HEK293 (cell line): ENCODE results near the gene ZNF749.

Experiments used
- CTCF ChIA-PET: fragments of 350-600 bp; formaldehyde crosslinking; extraction: SDS; loops from one replicate; lab custom pipeline; 2021; ENCODE audit warnings: antibody characterized with exemption; lab: Yijun Ruan, JAX
- POLR2A ChIA-PET: fragments of 300-600 bp; formaldehyde crosslinking; extraction: SDS; loops from one replicate; lab custom pipeline; 2020; ENCODE audit warnings: antibody characterized with exemption, inconsistent platforms; lab: Yijun Ruan, JAX
- H3K27ac ChIP-seq: fragments of 200-500 bp; sonication (Bioruptor generic); 2 replicates; pipeline ENCODE4 v1.5.1; 2014; ENCODE audit warnings: low read depth, low read length, control low read depth, inconsistent platforms; ENCODE audit errors: extremely low read depth
- H3K36me3 ChIP-seq, 2 experiments: fragments of 200-500 bp in 1 of 2; sonication (Bioruptor generic) in 1 of 2; 1 replicate in 1 of 2; 2 replicates in 1 of 2; pipeline ENCODE4 v1.5.1; 2014 to 2017; ENCODE audit warnings: inconsistent platforms in 2 of 2, low read length in 2 of 2; ENCODE audit not compliant: control insufficient read depth in 2 of 2, insufficient read depth in 1 of 2
- H3K4me1 ChIP-seq: fragments of 200-500 bp; sonication (Bioruptor generic); 2 replicates; pipeline ENCODE4 v1.5.1; 2014; ENCODE audit warnings: mild to moderate bottlenecking, low read length, inconsistent platforms; ENCODE audit not compliant: control insufficient read depth, insufficient read depth
- H3K4me3 ChIP-seq: 2 replicates; pipeline ENCODE4 v1.5.1; 2011; ENCODE audit warnings: low read depth, mild to moderate bottlenecking, control low read depth, low read length, moderate library complexity
- H3K9me3 ChIP-seq: fragments of 200-500 bp; sonication (Bioruptor generic); 2 replicates; pipeline ENCODE4 v1.5.1; 2014; ENCODE audit warnings: low read depth, low read length, inconsistent platforms; ENCODE audit not compliant: control insufficient read depth, insufficient read depth
- BCL11B ChIP-seq: fragments of 450-650 bp; formaldehyde crosslinking; IDR thresholded peaks from 2 replicates; pipeline ENCODE4 v1.5.1; 2016; ENCODE audit warnings: low read depth, missing biosample characterization, missing genetic modification characterization
- EGR2 ChIP-seq: fragments of 450-650 bp; formaldehyde crosslinking; IDR thresholded peaks from 2 replicates; pipeline ENCODE4 v1.5.1; 2016; ENCODE audit warnings: low read depth, missing biosample characterization, missing genetic modification characterization
- ELK4 ChIP-seq: IDR thresholded peaks from 2 replicates; pipeline ENCODE4 v1.6.1; 2011; ENCODE audit warnings: mild to moderate bottlenecking, low read depth, low read length, borderline replicate concordance
- GFI1B ChIP-seq: fragments of 450-650 bp; formaldehyde crosslinking; IDR thresholded peaks from 2 replicates; pipeline ENCODE4 v1.5.1; 2016; ENCODE audit warnings: missing biosample characterization, missing genetic modification characterization
- MEIS1 ChIP-seq: sonication (generic); formaldehyde crosslinking; IDR thresholded peaks from 2 replicates; pipeline ENCODE4 v1.8.1; 2022; ENCODE audit warnings: missing genetic modification reagents, mild to moderate bottlenecking, borderline replicate concordance
- ZBTB1 ChIP-seq: fragments of 450-650 bp; formaldehyde crosslinking; IDR thresholded peaks from 2 replicates; pipeline ENCODE4 v1.5.1; 2016; ENCODE audit warnings: missing biosample characterization, missing genetic modification characterization
- ZBTB10 ChIP-seq: fragments of 450-650 bp; formaldehyde crosslinking; IDR thresholded peaks from 2 replicates; pipeline ENCODE4 v1.5.1; 2016; ENCODE audit warnings: missing biosample characterization, missing genetic modification characterization
- ZBTB20 ChIP-seq: fragments of 450-650 bp; formaldehyde crosslinking; IDR thresholded peaks from 2 replicates; pipeline ENCODE4 v1.5.1; 2016; ENCODE audit warnings: missing biosample characterization, missing genetic modification characterization
- ZBTB21 ChIP-seq: fragments of 450-650 bp; formaldehyde crosslinking; IDR thresholded peaks from 2 replicates; pipeline ENCODE4 v1.5.1; 2017; ENCODE audit warnings: missing biosample characterization, missing genetic modification characterization
- ZFP69B ChIP-seq: fragments of 450-650 bp; formaldehyde crosslinking; IDR thresholded peaks from 2 replicates; pipeline ENCODE4 v1.5.1; 2016; ENCODE audit warnings: missing biosample characterization, missing genetic modification characterization
- ZNF112 ChIP-seq: fragments of 450-650 bp; formaldehyde crosslinking; IDR thresholded peaks from 2 replicates; pipeline ENCODE4 v1.5.0; 2017; ENCODE audit warnings: missing biosample characterization, missing genetic modification characterization
- ZNF184 ChIP-seq: fragments of 450-650 bp; IDR thresholded peaks from 2 replicates; pipeline ENCODE4 v1.5.1; 2018; ENCODE audit warnings: missing biosample characterization, mild to moderate bottlenecking, missing genetic modification characterization
- ZNF223 ChIP-seq: fragments of 450-650 bp; formaldehyde crosslinking; IDR thresholded peaks from 2 replicates; pipeline ENCODE4 v1.5.1; 2016; ENCODE audit warnings: missing biosample characterization, missing genetic modification characterization
- ZNF274 ChIP-seq, 2 experiments: fragments of 200-500 bp in 1 of 2; fragments of 450-650 bp in 1 of 2; sonication (Bioruptor generic) in 1 of 2; formaldehyde crosslinking in 1 of 2; IDR thresholded peaks; 2 replicates each; pipeline versions ENCODE4 v1.5.1 to v1.6.1; 2014 to 2016; ENCODE audit warnings: borderline replicate concordance in 1 of 2, inconsistent platforms in 1 of 2, low read length in 1 of 2, missing biosample characterization in 1 of 2, missing genetic modification characterization in 1 of 2
- ZNF37A ChIP-seq: fragments of 450-650 bp; IDR thresholded peaks from 2 replicates; pipeline ENCODE4 v1.5.1; 2018; ENCODE audit warnings: missing biosample characterization, missing genetic modification characterization
- ZNF423 ChIP-seq: fragments of 450-650 bp; formaldehyde crosslinking; IDR thresholded peaks from 2 replicates; pipeline ENCODE4 v1.5.1; 2016; ENCODE audit warnings: missing biosample characterization, missing genetic modification characterization
- ZNF549 ChIP-seq: fragments of 450-650 bp; IDR thresholded peaks from 2 replicates; pipeline ENCODE4 v1.5.1; 2018; ENCODE audit warnings: missing biosample characterization, missing genetic modification characterization, mild to moderate bottlenecking, inconsistent platforms, moderate library complexity
- ZNF571 ChIP-seq: fragments of 450-650 bp; formaldehyde crosslinking; IDR thresholded peaks from 2 replicates; pipeline ENCODE4 v1.5.0; 2017; ENCODE audit warnings: missing biosample characterization, missing genetic modification characterization
- ZNF621 ChIP-seq: fragments of 450-650 bp; formaldehyde crosslinking; IDR thresholded peaks from 2 replicates; pipeline ENCODE4 v1.5.1; 2017; ENCODE audit warnings: missing biosample characterization, missing genetic modification characterization
- ZNF623 ChIP-seq: fragments of 450-650 bp; formaldehyde crosslinking; IDR thresholded peaks from 2 replicates; pipeline ENCODE4 v1.5.1; 2016; ENCODE audit warnings: missing biosample characterization, missing genetic modification characterization
- ZNF639 ChIP-seq: fragments of 450-650 bp; formaldehyde crosslinking; IDR thresholded peaks from 2 replicates; pipeline ENCODE4 v1.5.1; 2016; ENCODE audit warnings: missing biosample characterization, missing genetic modification characterization
- ZNF658 ChIP-seq: fragments of 450-650 bp; formaldehyde crosslinking; IDR thresholded peaks from 2 replicates; pipeline ENCODE4; 2016; ENCODE audit warnings: missing biosample characterization, missing genetic modification characterization
- ZNF660 ChIP-seq: fragments of 450-650 bp; IDR thresholded peaks from 2 replicates; pipeline ENCODE4 v1.5.1; 2018; ENCODE audit warnings: missing biosample characterization, mild to moderate bottlenecking, missing genetic modification characterization
- ZNF704 ChIP-seq: fragments of 450-650 bp; formaldehyde crosslinking; IDR thresholded peaks from 2 replicates; pipeline ENCODE4 v1.5.1; 2016; ENCODE audit warnings: missing biosample characterization, missing genetic modification characterization
- ZNF707 ChIP-seq: fragments of 450-650 bp; formaldehyde crosslinking; IDR thresholded peaks from 2 replicates; pipeline ENCODE4 v1.5.1; 2016; ENCODE audit warnings: missing biosample characterization, missing genetic modification characterization
- ZNF76 ChIP-seq: fragments of 450-650 bp; formaldehyde crosslinking; IDR thresholded peaks from 2 replicates; pipeline ENCODE4; 2016; ENCODE audit warnings: low read depth, missing biosample characterization, missing genetic modification characterization, borderline replicate concordance
- ZNF777 ChIP-seq: fragments of 450-650 bp; formaldehyde crosslinking; IDR thresholded peaks from 2 replicates; pipeline ENCODE4 v1.5.1; 2017; ENCODE audit warnings: missing biosample characterization, missing genetic modification characterization, borderline replicate concordance

ZNF749 gene

GRCh38 chr19:57437931-57438330, 2.8 kb downstream of the ZNF749 start (continued):
- TF ChIP-seq ZNF274 (IDR thresholded peaks at IDR 0.05; ENCODE audit: low read length) (no peak), ZNF274 (tag by site-specific recombination; IDR thresholded peaks at IDR 0.05; ENCODE audit: borderline replicate concordance) (no peak), ZNF623 (tag by site-specific recombination) (no peak), ZNF184 (tag by site-specific recombination) (no peak), EGR2 (no peak), ZNF707 (no peak), BCL11B (tag by site-specific recombination) (no peak), ZBTB21 (tag by site-specific recombination) (no peak), MEIS1 (CRISPR knock-in tag) (no peak), ZBTB10 (tag by site-specific recombination) (no peak), ZNF658 (no peak), ZNF112 (tag by site-specific recombination) (no peak), ZNF76 (tag by site-specific recombination) (no peak)

- peaks cover 2% of the 10 kb centered on the region for H3K9me3 ChIP-seq
- ChIA-PET CTCF (interaction anchor here (0.7 kb wide), 2 partner anchors 32 to 35 kb away, joined by 4 read pairs; no protein-coding TSS in a partner anchor), POLR2A (interaction anchor here (0.6 kb wide), 1 partner anchor 85 kb away, joined by 3 read pairs; no protein-coding TSS in a partner anchor)
- no peak overlapping the region for H3K27ac ChIP-seq
- H3K36me3 ChIP-seq: peaks cover 22 to 51% of the 10 kb centered on the region in 2 experiments
- H3K4me3 ChIP-seq: no peak overlapping the region
- H3K4me1 ChIP-seq: peaks cover 7% of the 10 kb centered on the region
- TF ChIP-seq GFI1B (tag by site-specific recombination): no peak
- TF ChIP-seq ZBTB21 (tag by site-specific recombination): no peak
- no peak for TF ChIP-seq ZNF423
- TF ChIP-seq ZBTB20 (tag by site-specific recombination): no peak
- no peak for TF ChIP-seq ZNF223
- no peak for TF ChIP-seq ZNF37A (tag by site-specific recombination)
- TF ChIP-seq ZNF777 (tag by site-specific recombination): no peak
- TF ChIP-seq ZBTB10 (tag by site-specific recombination): no peak
- TF ChIP-seq ZFP69B: no peak
- TF ChIP-seq ZBTB1 (tag by site-specific recombination): no peak
- no peak for TF ChIP-seq ZNF639 (tag by site-specific recombination)
- TF ChIP-seq ZNF549 (tag by site-specific recombination): no peak
- no peak for TF ChIP-seq ZNF660 (tag by site-specific recombination)
- TF ChIP-seq ZNF704: no peak
- no peak for TF ChIP-seq ELK4
- TF ChIP-seq ZNF571 (tag by site-specific recombination): no peak
- no peak for TF ChIP-seq ZNF621 (tag by site-specific recombination)
- no peak for TF ChIP-seq ZNF184 (tag by site-specific recombination)
These were observed 3.8 kb downstream of the ZNF749 start for GRCh38 chr19:57438925-57439324.
